CD4-positive, alpha-beta memory T cell (primary cell): ENCODE measurements around the gene STEAP2. TPM values are rescaled to one million over a fixed set of nuclear protein-coding genes. Genes with fewer than 3 reads are reported as not detected.
"Not testable (repeated sequence)": the region's sequence is repeated elsewhere in the genome, so short reads cannot be mapped to it uniquely, and the experiment has no call there.

ENCODE experiments used
- CTCF ChIA-PET: fragments of 350-600 bp; sonication (Branson Sonifier 250); formaldehyde crosslinking; loops from one replicate; lab custom pipeline; 2021; ENCODE audit warnings: inconsistent platforms; ENCODE audit not compliant: partially characterized antibody; lab: Charles Lee
- POLR2A ChIA-PET: fragments of 350-600 bp; sonication (Branson Sonifier 250); formaldehyde crosslinking; loops from one replicate; lab custom pipeline; 2021; ENCODE audit not compliant: partially characterized antibody; lab: Charles Lee
- DNase-seq, 5 donors: peaks; one replicate each; pipeline versions ENCODE4 v3.0.0 to v3.0.0-alpha.2; 2020 to 2022; ENCODE audit warnings: mixed read lengths in 1 of 5
- H3K27ac ChIP-seq: one replicate; pipeline ENCODE4 v1.7.0; 2013; ENCODE audit warnings: low read depth, low read length
- H3K27me3 ChIP-seq: 2 replicates; pipeline ENCODE4 v1.7.0; 2013; ENCODE audit warnings: mild to moderate bottlenecking, low read length, moderate library complexity; ENCODE audit not compliant: insufficient read depth
- H3K36me3 ChIP-seq: 2 replicates; pipeline ENCODE4 v1.7.0; 2013; ENCODE audit warnings: mild to moderate bottlenecking, low read length, moderate library complexity; ENCODE audit not compliant: insufficient read depth
- H3K4me1 ChIP-seq: 2 replicates; pipeline ENCODE4 v1.7.0; 2013; ENCODE audit warnings: mild to moderate bottlenecking, low read length, moderate library complexity; ENCODE audit not compliant: insufficient read depth
- H3K4me3 ChIP-seq, 2 donors: one replicate each; pipeline ENCODE4 v1.7.0; 2013; ENCODE audit warnings: low read length in 2 of 2, mild to moderate bottlenecking in 1 of 2
- H3K9me3 ChIP-seq, 2 donors: one replicate each; pipeline ENCODE4 v1.7.0; 2013; ENCODE audit warnings: low read length in 2 of 2, control low read depth in 1 of 2; ENCODE audit not compliant: control insufficient read depth in 1 of 2
- H3K27ac Mint-ChIP-seq, 7 donors: one replicate each; pipeline ENCODE4 v1.8.0; 2020 to 2021; ENCODE audit warnings: mixed read lengths in 7 of 7, mild to moderate bottlenecking in 6 of 7, inconsistent platforms in 3 of 7, moderate library complexity in 3 of 7
- H3K27me3 Mint-ChIP-seq, 2 donors: one replicate each; pipeline ENCODE4 v1.8.0; 2020 to 2021; ENCODE audit warnings: mixed read lengths in 2 of 2
- H3K36me3 Mint-ChIP-seq, 2 donors: one replicate each; pipeline ENCODE4 v1.8.0; 2020 to 2021; ENCODE audit warnings: mixed read lengths in 2 of 2, inconsistent platforms in 1 of 2, mild to moderate bottlenecking in 1 of 2
- H3K4me1 Mint-ChIP-seq, 4 donors: one replicate each; pipeline ENCODE4 v1.8.0; 2020 to 2021; ENCODE audit warnings: mixed read lengths in 4 of 4, mild to moderate bottlenecking in 1 of 4
- H3K4me3 Mint-ChIP-seq, 8 donors: one replicate each; pipeline ENCODE4 v1.8.0; 2020 to 2021; ENCODE audit warnings: mixed read lengths in 8 of 8, mild to moderate bottlenecking in 7 of 8, moderate library complexity in 6 of 8, inconsistent platforms in 3 of 8
- H3K9me3 Mint-ChIP-seq, 8 donors: one replicate each; pipeline ENCODE4 v1.8.0; 2020 to 2021; ENCODE audit warnings: mixed read lengths in 8 of 8, mild to moderate bottlenecking in 5 of 8, inconsistent platforms in 3 of 8, moderate library complexity in 1 of 8
- intact Hi-C: fragments of 100-400 bp; cut with micrococcal nuclease; formaldehyde crosslinking; loops from one replicate; pipeline ENCODE4 v1.15.1; 2023
- polyA plus RNA-seq, 2 donors: library from polyadenylated mRNA; unstranded; fragments of 300-500 nt; fragmentation: Illumina TruSeq; gene quantifications; one replicate each; pipeline ENCODE4 v1.2.3, GENCODE V29; 2021
- total RNA-seq, 2 experiments: library from RNA; stranded (reverse); gene quantifications; one replicate each; pipeline ENCODE4 v1.2.3, GENCODE V29; 2021

The STEAP2 gene
- total and polyA plus RNA-seq, 4 experiments from 2014 or later, result 0.06 TPM; not detected in 3

- intact Hi-C loops, result no loop called here
- Histone ChIP-seq H3K27ac (no peak overlapping the region), H3K4me3 (no peak overlapping the region), H3K9me3 (no peaks in the 10 kb centered on the region), H3K36me3 (no peaks in the 10 kb centered on the region), H3K4me1 (no peaks in the 10 kb centered on the region), H3K27me3 (no peaks in the 10 kb centered on the region)
- POLR2A ChIA-PET, result no interaction called here
- H3K9me3 Mint-ChIP-seq, result peaks cover 0 to 7% (median 0%) of the 10 kb centered on the region in 8 donors
- no peaks in the 10 kb centered on the region for H3K36me3 Mint-ChIP-seq
- no peak for DNase-seq
- peaks cover 0 to 8% (median 4%) of the 10 kb centered on the region in 4 donors for H3K4me1 Mint-ChIP-seq
- CTCF ChIA-PET, result no interaction called here
- no peak overlapping the region for H3K4me3 Mint-ChIP-seq
- peaks cover 0 to 3% of the 10 kb centered on the region in 2 donors for H3K27me3 Mint-ChIP-seq
- H3K27ac Mint-ChIP-seq, result peak overlapping the region in 1 of 7 donors; percentile 3
Measured at GRCh38 chr7:90180649-90181048, 30.9 kb upstream of the STEAP2 start.

- H3K4me1 ChIP-seq, result no peaks in the 10 kb centered on the region
- no peak for DNase-seq
- Mint-ChIP-seq H3K36me3 (no peaks in the 10 kb centered on the region), H3K27me3 (peaks cover 0 to 3% of the 10 kb centered on the region in 2 donors), H3K9me3 (peaks cover 0 to 7% (median 0%) of the 10 kb centered on the region in 8 donors), H3K4me3 (no peak overlapping the region), H3K27ac (no peak overlapping the region), H3K4me1 (peaks cover 0 to 8% (median 4%) of the 10 kb centered on the region in 4 donors)
- no peak overlapping the region for H3K4me3 ChIP-seq
- no peaks in the 10 kb centered on the region for H3K36me3 ChIP-seq
- ChIA-PET POLR2A (no interaction called here), CTCF (no interaction called here)
- no peak overlapping the region for H3K27ac ChIP-seq
- no peaks in the 10 kb centered on the region for H3K27me3 ChIP-seq
- intact Hi-C loops, result no loop called here
- no peaks in the 10 kb centered on the region for H3K9me3 ChIP-seq
Measured at GRCh38 chr7:90181485-90181884, 30.1 kb upstream of the STEAP2 start.

GRCh38 chr7:90186290-90186689 is 25.2 kb upstream of the STEAP2 start:
- intact Hi-C loops, CTCF ChIA-PET: not testable (repeated sequence)

DNA sequence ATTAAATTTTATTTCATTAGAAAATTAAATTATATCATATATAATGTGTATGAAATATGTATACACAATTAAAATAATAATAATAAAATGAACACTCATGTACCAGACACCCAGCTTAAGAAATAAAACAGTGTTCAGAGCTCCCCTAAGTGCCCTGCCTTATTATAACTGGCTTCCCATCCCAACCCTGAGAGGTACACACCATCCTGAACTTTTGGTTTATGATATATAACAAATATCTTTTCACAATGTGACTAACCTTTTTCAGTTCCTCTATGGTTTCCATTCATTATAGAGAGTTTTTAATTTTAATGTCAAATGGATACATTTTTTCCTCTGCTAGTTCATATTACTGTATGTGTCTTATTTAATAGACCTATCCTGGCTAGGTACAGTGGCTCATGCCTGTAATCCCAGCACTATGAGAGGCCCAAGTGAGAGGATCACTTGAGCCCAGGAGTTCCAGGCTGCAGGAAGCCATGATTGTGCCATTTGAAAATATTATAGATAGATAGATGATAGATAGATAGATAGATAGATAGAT is 24.0 kb upstream of the STEAP2 start:
- H3K36me3 ChIP-seq, result no peaks in the 10 kb centered on the region
- Mint-ChIP-seq H3K27ac (no peak overlapping the region), H3K4me3 (no peak overlapping the region), H3K36me3 (no peaks in the 10 kb centered on the region), H3K4me1 (no peaks in the 10 kb centered on the region), H3K27me3 (peaks cover 0 to 3% of the 10 kb centered on the region in 2 donors), H3K9me3 (peaks cover 3 to 31% (median 11%) of the 10 kb centered on the region in 8 donors)
- no peaks in the 10 kb centered on the region for H3K4me1 ChIP-seq
- no peak overlapping the region for H3K27ac ChIP-seq
- intact Hi-C loops, result no loop called here
- DNase-seq, result no peak
- no peaks in the 10 kb centered on the region for H3K9me3 ChIP-seq
- no peaks in the 10 kb centered on the region for H3K27me3 ChIP-seq
- ChIA-PET POLR2A (no interaction called here), CTCF (no interaction called here)
- H3K4me3 ChIP-seq, result no peak overlapping the region

More at GRCh38 chr7:90186290-90186689, 25.2 kb upstream of the STEAP2 start:
- H3K27me3 Mint-ChIP-seq, H3K36me3 Mint-ChIP-seq, H3K27ac Mint-ChIP-seq, H3K4me3 Mint-ChIP-seq, H3K36me3 ChIP-seq, H3K4me1 Mint-ChIP-seq, H3K4me1 ChIP-seq, H3K4me3 ChIP-seq, H3K9me3 ChIP-seq, H3K27ac ChIP-seq, POLR2A ChIA-PET, H3K27me3 ChIP-seq, DNase-seq: not testable (repeated sequence)
- H3K9me3 Mint-ChIP-seq, result peaks cover 0 to 18% (median 4%) of the 10 kb centered on the region in 8 donors

GRCh38 chr7:90188281-90188680 is 23.3 kb upstream of the STEAP2 start:
- Mint-ChIP-seq H3K27ac (no peak overlapping the region), H3K4me1 (no peaks in the 10 kb centered on the region), H3K27me3 (peaks cover 0 to 3% of the 10 kb centered on the region in 2 donors), H3K4me3 (no peak overlapping the region), H3K36me3 (no peaks in the 10 kb centered on the region), H3K9me3 (peaks cover 3 to 38% (median 15%) of the 10 kb centered on the region in 8 donors)
- Histone ChIP-seq H3K27me3 (no peaks in the 10 kb centered on the region), H3K27ac (no peak overlapping the region), H3K4me1 (no peaks in the 10 kb centered on the region), H3K9me3 (no peaks in the 10 kb centered on the region), H3K4me3 (no peak overlapping the region), H3K36me3 (no peaks in the 10 kb centered on the region)
- intact Hi-C loops, result no loop called here
- CTCF ChIA-PET, result interaction anchor here (0.7 kb wide), 1 partner anchor 34 kb away, joined by 3 read pairs; the partner anchor contains the start of gene STEAP1
- POLR2A ChIA-PET, result no interaction called here
- no peak for DNase-seq

DNA sequence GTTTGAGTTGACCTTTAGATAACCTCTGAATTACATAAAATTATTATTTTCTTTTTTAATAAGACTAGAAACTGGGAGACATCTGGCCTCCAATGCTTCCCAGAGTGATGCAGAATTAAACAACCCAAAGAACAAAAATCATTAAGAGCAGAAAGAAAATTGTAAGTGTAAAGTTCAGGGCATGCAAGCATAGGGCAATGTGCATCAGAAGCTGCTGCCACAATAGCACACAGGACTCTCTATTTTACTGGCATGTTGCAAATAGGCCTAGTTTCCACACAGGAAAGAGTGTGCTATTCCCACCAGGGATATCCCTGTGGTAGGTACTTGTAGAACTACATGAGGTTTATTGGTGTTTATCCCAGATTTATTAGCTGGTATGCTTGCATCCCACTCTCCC is 20.5 kb upstream of the STEAP2 start:
- no peaks in the 10 kb centered on the region for H3K9me3 ChIP-seq
- H3K27me3 ChIP-seq, result no peaks in the 10 kb centered on the region
- DNase-seq, result no peak
- H3K27ac ChIP-seq, result no peak overlapping the region
- CTCF ChIA-PET, result no interaction called here
- Mint-ChIP-seq H3K4me1 (no peaks in the 10 kb centered on the region), H3K27me3 (peaks cover 0 to 1% of the 10 kb centered on the region in 2 donors), H3K4me3 (no peak overlapping the region), H3K9me3 (peaks cover 3 to 40% (median 15%) of the 10 kb centered on the region in 8 donors), H3K36me3 (no peaks in the 10 kb centered on the region), H3K27ac (no peak overlapping the region)
- H3K4me1 ChIP-seq, result no peaks in the 10 kb centered on the region
- no peaks in the 10 kb centered on the region for H3K36me3 ChIP-seq
- no peak overlapping the region for H3K4me3 ChIP-seq
- POLR2A ChIA-PET, result no interaction called here
- intact Hi-C loops, result no loop called here

- Mint-ChIP-seq H3K36me3 (no peaks in the 10 kb centered on the region), H3K27ac (no peak overlapping the region), H3K4me3 (no peak overlapping the region), H3K9me3 (peaks cover 3 to 40% (median 16%) of the 10 kb centered on the region in 8 donors), H3K4me1 (no peaks in the 10 kb centered on the region), H3K27me3 (peaks cover 0 to 1% of the 10 kb centered on the region in 2 donors)
- H3K36me3 ChIP-seq, result no peaks in the 10 kb centered on the region
- ChIA-PET CTCF (no interaction called here), POLR2A (no interaction called here)
- DNase-seq, result no peak
- intact Hi-C loops, result no loop called here
- H3K9me3 ChIP-seq, result no peaks in the 10 kb centered on the region
- H3K27me3 ChIP-seq, result no peaks in the 10 kb centered on the region
- H3K27ac ChIP-seq, result no peak overlapping the region
- no peak overlapping the region for H3K4me3 ChIP-seq
- no peaks in the 10 kb centered on the region for H3K4me1 ChIP-seq
Measured at GRCh38 chr7:90191648-90192047, 19.9 kb upstream of the STEAP2 start.
